ENCODE results near the gene TMEM115.
"Not testable (repeated sequence)": the region's sequence is repeated elsewhere in the genome, so short reads cannot be mapped to it uniquely, and the experiment has no call there.

TMEM115 gene

DNA sequence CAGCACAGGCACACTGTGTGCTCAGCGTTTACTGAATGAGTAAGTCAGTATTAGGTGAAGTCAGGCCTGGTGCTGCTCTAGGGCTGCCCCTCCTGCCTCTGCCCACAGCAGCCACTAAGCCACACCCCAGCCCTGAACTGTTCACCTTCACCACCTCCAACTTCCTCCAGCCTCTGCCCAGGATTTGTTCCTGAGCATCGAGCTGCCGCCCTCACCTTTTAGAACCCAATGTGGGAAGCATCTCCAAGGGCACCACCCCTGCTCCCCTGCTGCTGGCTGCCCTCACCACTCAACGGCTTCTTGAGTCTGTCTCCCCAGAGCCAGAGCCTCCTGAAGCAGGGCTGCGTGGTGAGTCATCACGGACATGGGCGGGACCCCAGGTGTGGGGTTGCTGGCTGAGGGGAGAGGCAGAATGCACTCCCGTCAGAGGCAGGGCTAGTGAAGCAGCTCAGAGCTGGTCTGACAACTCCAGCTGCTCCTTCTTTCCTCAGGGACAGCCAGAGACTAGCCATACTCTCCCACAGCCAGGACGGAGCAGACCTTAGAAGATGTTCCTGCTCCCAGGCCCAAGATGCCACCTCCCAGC, 42.6 kb downstream of the TMEM115 start:
- DNase-seq (ENCODE audit: low read depth), result peak; percentile 28

DNA sequence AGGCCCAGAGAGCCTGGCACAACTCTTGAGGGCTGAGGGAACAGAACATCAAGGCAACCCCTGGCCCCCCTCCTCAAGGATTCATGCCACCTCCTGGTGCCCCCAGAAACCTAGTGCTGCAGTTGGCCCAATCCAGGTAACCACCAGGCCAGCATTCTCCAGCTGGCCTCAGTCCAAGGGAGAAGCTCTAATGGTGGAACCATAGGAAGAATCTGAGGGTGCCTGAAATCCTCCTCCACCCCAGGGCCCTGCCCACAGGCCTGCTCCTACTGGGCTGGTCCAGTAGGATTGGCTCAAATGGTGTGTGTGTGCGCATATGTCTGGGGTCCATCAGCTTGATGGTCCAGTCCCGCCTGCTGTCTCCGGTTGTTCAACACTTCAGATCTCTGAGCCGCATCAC, 44.5 kb downstream of the TMEM115 start:
- no peak for DNase-seq (ENCODE audit: low read depth)

GRCh38 chr3:50314342-50314741, 45.0 kb downstream of the TMEM115 start:
- no peak for DNase-seq (ENCODE audit: low read depth)

GRCh38 chr3:50312041-50312440, 47.3 kb downstream of the TMEM115 start:
- not testable (repeated sequence) for DNase-seq (ENCODE audit: low read depth)
